ENCODE results near the gene SLC24A1.

The SLC24A1 gene

GRCh38 chr15:65680544-65680943, 58.8 kb downstream of the SLC24A1 start:
- H3K4me3 ChIP-seq (ENCODE audit: low read depth, low read length) = no peak overlapping the region
- ChIA-PET CTCF (no interaction called here), POLR2A (no interaction called here)
- DNase-seq (ENCODE audit: low read depth, low spot score) = no peak
- TF ChIP-seq, protein P1, sequence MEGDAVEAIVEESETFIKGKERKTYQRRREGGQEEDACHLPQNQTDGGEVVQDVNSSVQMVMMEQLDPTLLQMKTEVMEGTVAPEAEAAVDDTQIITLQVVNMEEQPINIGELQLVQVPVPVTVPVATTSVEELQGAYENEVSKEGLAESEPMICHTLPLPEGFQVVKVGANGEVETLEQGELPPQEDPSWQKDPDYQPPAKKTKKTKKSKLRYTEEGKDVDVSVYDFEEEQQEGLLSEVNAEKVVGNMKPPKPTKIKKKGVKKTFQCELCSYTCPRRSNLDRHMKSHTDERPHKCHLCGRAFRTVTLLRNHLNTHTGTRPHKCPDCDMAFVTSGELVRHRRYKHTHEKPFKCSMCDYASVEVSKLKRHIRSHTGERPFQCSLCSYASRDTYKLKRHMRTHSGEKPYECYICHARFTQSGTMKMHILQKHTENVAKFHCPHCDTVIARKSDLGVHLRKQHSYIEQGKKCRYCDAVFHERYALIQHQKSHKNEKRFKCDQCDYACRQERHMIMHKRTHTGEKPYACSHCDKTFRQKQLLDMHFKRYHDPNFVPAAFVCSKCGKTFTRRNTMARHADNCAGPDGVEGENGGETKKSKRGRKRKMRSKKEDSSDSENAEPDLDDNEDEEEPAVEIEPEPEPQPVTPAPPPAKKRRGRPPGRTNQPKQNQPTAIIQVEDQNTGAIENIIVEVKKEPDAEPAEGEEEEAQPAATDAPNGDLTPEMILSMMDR (IDR thresholded peaks at IDR 0.05; ENCODE audit: insufficient read depth, low read length, missing control alignments) = no peak

GRCh38 chr15:65682404-65682911, 60.7 kb downstream of the SLC24A1 start:
- ChIA-PET CTCF (interaction anchor here (0.6 to 1.2 kb wide), 2 partner anchors 20 to 44 kb away, joined by 3 read pairs; no protein-coding TSS in a partner anchor), POLR2A (no interaction called here)
- H3K4me3 ChIP-seq (ENCODE audit: low read depth, low read length) = no peak overlapping the region
- TF ChIP-seq, protein P1 (IDR thresholded peaks at IDR 0.05; ENCODE audit: insufficient read depth, low read length, missing control alignments) = no peak
- no peak for DNase-seq (ENCODE audit: low read depth, low spot score)

DNA sequence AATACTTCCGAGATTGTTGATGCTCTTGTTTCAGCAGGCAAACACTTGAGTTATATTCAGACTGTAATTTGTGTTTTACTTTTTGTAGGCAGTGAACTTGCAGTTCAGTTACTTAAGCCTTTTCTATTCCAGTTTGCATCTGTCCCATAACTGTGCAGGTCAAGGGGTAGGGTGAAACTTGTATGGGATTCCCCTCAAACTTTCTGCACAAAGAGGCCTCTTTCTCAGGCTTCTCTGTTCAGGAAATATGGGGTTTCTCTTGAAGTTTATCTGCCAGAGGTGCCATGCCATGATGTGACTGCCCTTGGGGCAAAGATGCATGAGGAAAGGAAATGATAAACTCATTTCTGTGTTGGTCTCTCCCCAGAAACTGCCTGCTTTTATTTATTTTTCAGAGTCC, 66.7 kb downstream of the SLC24A1 start:
- no peak overlapping the region for H3K4me3 ChIP-seq (ENCODE audit: low read depth, low read length)
- ChIA-PET POLR2A (no interaction called here), CTCF (no interaction called here)
- no peak for DNase-seq (ENCODE audit: low read depth, low spot score)
- TF ChIP-seq, protein P1 (IDR thresholded peaks at IDR 0.05; ENCODE audit: insufficient read depth, low read length, missing control alignments) = no peak

- POLR2A ChIA-PET = no interaction called here
- TF ChIP-seq, protein P1 (IDR thresholded peaks at IDR 0.05; ENCODE audit: insufficient read depth, low read length, missing control alignments) = no peak
- no peak for DNase-seq (ENCODE audit: low read depth, low spot score)
- no peak overlapping the region for H3K4me3 ChIP-seq (ENCODE audit: low read depth, low read length)
- CTCF ChIA-PET = interaction anchor here (0.8 kb wide), 1 partner anchor 52 kb away, joined by 3 read pairs; no protein-coding TSS in a partner anchor
These were observed 68.4 kb downstream of the SLC24A1 start for GRCh38 chr15:65690173-65690572.

GRCh38 chr15:65690778-65691177, 69.0 kb downstream of the SLC24A1 start:
- ChIA-PET POLR2A (no interaction called here), CTCF (interaction anchor here (0.8 kb wide), 1 partner anchor 52 kb away, joined by 3 read pairs; no protein-coding TSS in a partner anchor)
- H3K4me3 ChIP-seq (ENCODE audit: low read depth, low read length) = no peak overlapping the region
- TF ChIP-seq, protein P1 (IDR thresholded peaks at IDR 0.05; ENCODE audit: insufficient read depth, low read length, missing control alignments) = no peak
- no peak for DNase-seq (ENCODE audit: low read depth, low spot score)

GRCh38 chr15:65695081-65695480, 73.3 kb downstream of the SLC24A1 start:
- TF ChIP-seq, protein P1 (IDR thresholded peaks at IDR 0.05; ENCODE audit: insufficient read depth, low read length, missing control alignments) = no peak
- H3K4me3 ChIP-seq (ENCODE audit: low read depth, low read length) = no peak overlapping the region
- POLR2A ChIA-PET = no interaction called here
- CTCF ChIA-PET = no interaction called here
- DNase-seq (ENCODE audit: low read depth, low spot score) = no peak

Data from AG04449 (cell line).